GM23338 (cell line): Measurements from ENCODE around the gene RBP5. TPM values are rescaled to one million over a fixed set of nuclear protein-coding genes. Genes with fewer than 3 reads are reported as not detected.

ENCODE experiments used
- ATAC-seq: fragments of 200-7000 bp; cut with Tn5 transposase; 3 replicates; pipeline ENCODE4 v1.9.1; 2020
- DNase-seq: peaks from one replicate; pipeline ENCODE4 v3.0.0-alpha.2; 2015; ENCODE audit warnings: low spot score
- H2AFZ ChIP-seq: fragments of 200-600 bp; sonication (generic); 2 replicates; pipeline ENCODE4 v1.8.0; 2016; ENCODE audit warnings: antibody characterized with exemption, mild to moderate bottlenecking, moderate library complexity
- H3F3A ChIP-seq: fragments of 200-600 bp; sonication (generic); replicated peaks from 2 replicates; pipeline ENCODE4 v1.8.0; 2017; ENCODE audit warnings: antibody characterized with exemption, mixed run types, low read depth
- H3K27ac ChIP-seq: fragments of 200-600 bp; sonication (generic); 2 replicates; pipeline ENCODE4 v1.6.1; 2016; ENCODE audit warnings: low read depth
- H3K27me3 ChIP-seq: fragments of 200-600 bp; sonication (generic); 2 replicates; pipeline ENCODE4 v1.8.0; 2016; ENCODE audit warnings: mild to moderate bottlenecking, mixed run types, moderate library complexity; ENCODE audit not compliant: insufficient read depth
- H3K36me3 ChIP-seq: fragments of 200-600 bp; sonication (generic); 2 replicates; pipeline ENCODE4 v1.8.0; 2016; ENCODE audit warnings: mild to moderate bottlenecking; ENCODE audit not compliant: insufficient read depth
- H3K4me1 ChIP-seq: fragments of 200-600 bp; sonication (generic); 2 replicates; pipeline ENCODE4 v1.8.0; 2016; ENCODE audit warnings: mild to moderate bottlenecking, moderate library complexity; ENCODE audit not compliant: insufficient read depth
- H3K4me2 ChIP-seq: fragments of 200-600 bp; sonication (generic); 2 replicates; pipeline ENCODE4 v1.7.1; 2017; ENCODE audit warnings: mixed run types
- H3K4me3 ChIP-seq: fragments of 200-600 bp; sonication (generic); 2 replicates; pipeline ENCODE4 v1.6.1; 2016; ENCODE audit warnings: mixed run types
- H3K79me2 ChIP-seq: fragments of 200-600 bp; sonication (generic); replicated peaks from 2 replicates; pipeline ENCODE4 v1.8.0; 2017; ENCODE audit warnings: mild to moderate bottlenecking; ENCODE audit not compliant: insufficient read depth
- H3K9me2 ChIP-seq: fragments of 200-600 bp; sonication (generic); 2 replicates; pipeline ENCODE4 v1.8.0; 2017; ENCODE audit not compliant: insufficient read depth
- H4K20me1 ChIP-seq: fragments of 200-600 bp; sonication (generic); replicated peaks from 2 replicates; pipeline ENCODE4 v1.8.0; 2017; ENCODE audit warnings: mild to moderate bottlenecking; ENCODE audit not compliant: insufficient read depth
- H3K27ac Mint-ChIP-seq: 2 replicates; pipeline ENCODE4 v1.8.0; 2020; ENCODE audit warnings: inconsistent platforms, mild to moderate bottlenecking, moderate library complexity, mixed read lengths
- H3K27me3 Mint-ChIP-seq: 3 replicates; pipeline ENCODE4 v1.8.0; 2022; ENCODE audit warnings: low read depth, mild to moderate bottlenecking, moderate library complexity, mixed read lengths, inconsistent platforms; ENCODE audit not compliant: insufficient read depth, poor library complexity
- H3K36me3 Mint-ChIP-seq: 3 replicates; pipeline ENCODE4 v1.8.0; 2021; ENCODE audit warnings: low read depth, mild to moderate bottlenecking, inconsistent platforms, moderate library complexity, mixed read lengths
- H3K4me1 Mint-ChIP-seq: 3 replicates; pipeline ENCODE4 v1.8.0; 2020; ENCODE audit warnings: mild to moderate bottlenecking, inconsistent platforms, mixed read lengths
- H3K4me3 Mint-ChIP-seq: 3 replicates; pipeline ENCODE4 v1.8.0; 2021; ENCODE audit warnings: moderate library complexity, mild to moderate bottlenecking, inconsistent platforms, mixed read lengths
- H3K9me3 Mint-ChIP-seq: 3 replicates; pipeline ENCODE4 v1.8.0; 2020; ENCODE audit warnings: moderate library complexity, mild to moderate bottlenecking, inconsistent platforms, mixed read lengths
- CREB1 ChIP-seq: fragments of 250-450 bp; sonication (Bioruptor Pico); IDR thresholded peaks from 2 replicates; pipeline ENCODE4 v1.5.0; 2020; ENCODE audit warnings: low read depth, mild to moderate bottlenecking, moderate library complexity
- CTCF ChIP-seq, 2 experiments: fragments of 200-600 bp in 1 of 2; sonication (generic) in 1 of 2; conservative IDR thresholded peaks; 2 replicates each; pipeline versions ENCODE4 v1.5.1 to v1.6.1; 2016 to 2017; ENCODE audit warnings: antibody characterized with exemption in 2 of 2, low read depth in 2 of 2, mild to moderate bottlenecking in 2 of 2, moderate library complexity in 1 of 2
- ETS1 ChIP-seq: IDR thresholded peaks from 2 replicates; pipeline ENCODE4 v1.6.1; 2016; ENCODE audit warnings: antibody characterized with exemption
- EZH2 ChIP-seq: fragments of 200-600 bp; sonication (generic); IDR thresholded peaks from one replicate; pipeline ENCODE4 v1.8.0; 2017; ENCODE audit warnings: antibody characterized with exemption, mild to moderate bottlenecking, low read depth; ENCODE audit not compliant: unreplicated experiment
- EZH2phosphoT487 ChIP-seq: fragments of 200-600 bp; sonication (generic); IDR thresholded peaks from one replicate; pipeline ENCODE4 v1.8.1; 2018; ENCODE audit warnings: antibody characterized with exemption; ENCODE audit not compliant: unreplicated experiment
- JUNB ChIP-seq: IDR thresholded peaks from one replicate; pipeline ENCODE4 v1.6.1; 2016; ENCODE audit warnings: antibody characterized with exemption; ENCODE audit not compliant: unreplicated experiment
- NANOG ChIP-seq: IDR thresholded peaks from 2 replicates; pipeline ENCODE4 v1.6.1; 2016; ENCODE audit warnings: antibody characterized with exemption, borderline replicate concordance
- POLR2AphosphoS5 ChIP-seq: IDR thresholded peaks from 2 replicates; pipeline ENCODE4 v1.6.1; 2016; ENCODE audit warnings: antibody characterized with exemption, low read depth
- REST ChIP-seq: IDR thresholded peaks from one replicate; pipeline ENCODE4 v1.6.1; 2018; ENCODE audit warnings: antibody characterized with exemption; ENCODE audit not compliant: unreplicated experiment
- STAT1 ChIP-seq: IDR thresholded peaks from one replicate; pipeline ENCODE4 v1.6.1; 2016; ENCODE audit warnings: antibody characterized with exemption; ENCODE audit not compliant: unreplicated experiment
- ZNF114 ChIP-seq: fragments of 250-450 bp; sonication (Bioruptor Pico); IDR thresholded peaks from 2 replicates; pipeline ENCODE4 v1.5.0; 2020; ENCODE audit warnings: mild to moderate bottlenecking, moderate library complexity
- ZNF331 ChIP-seq: fragments of 250-450 bp; sonication (Bioruptor Pico); IDR thresholded peaks from 2 replicates; pipeline ENCODE4 v1.5.0; 2020; ENCODE audit warnings: low read depth, mild to moderate bottlenecking, moderate library complexity
- ZNF462 ChIP-seq: fragments of 250-450 bp; sonication (Bioruptor Pico); IDR thresholded peaks from 2 replicates; pipeline ENCODE4 v1.5.0; 2020; ENCODE audit warnings: mild to moderate bottlenecking, moderate library complexity
- polyA plus RNA-seq: library from polyadenylated mRNA; unstranded; fragments of >200 nt; fragmentation: Nextera tagmentation; extraction: Ambion mirVana; gene quantifications from 2 replicates; pipeline ENCODE4 v1.2.1, GENCODE V29; 2016
- total RNA-seq: library from RNA; depleted of rRNA; stranded (reverse); fragments of >200 nt; shearing (Covaris generic); gene quantifications from 2 replicates; pipeline ENCODE4 v1.2.3, GENCODE V29; 2014

RBP5 gene
- total and polyA plus RNA-seq, 2 experiments from 2014 or later: 1.2 to 3.0 TPM

- TF ChIP-seq ZNF462 (CRISPR knock-in tag) (no peak), ETS1 (no peak), CREB1 (CRISPR knock-in tag) (no peak), ZNF331 (CRISPR knock-in tag) (no peak), REST (no peak), STAT1 (no peak), EZH2 (no peak), POLR2AphosphoS5 (no peak), NANOG (no peak), EZH2phosphoT487 (no peak), ZNF114 (no peak), CTCF (conservative IDR thresholded peaks at IDR 0.05; ENCODE audit: low read depth in 2 of 2) (no peak), JUNB (no peak)
- no peak overlapping the region for H3K27ac ChIP-seq
- H3K4me1 ChIP-seq: no peaks in the 10 kb centered on the region
- H3K4me3 ChIP-seq: no peak overlapping the region
- H4K20me1 ChIP-seq: no peaks in the 10 kb centered on the region
- no peak overlapping the region for H3K4me3 Mint-ChIP-seq
- DNase-seq (no peak), ATAC-seq (no peak)
- H3K27me3 Mint-ChIP-seq: peaks cover 1% of the 10 kb centered on the region
- H3K9me2 ChIP-seq: no peaks in the 10 kb centered on the region
- H3K4me1 Mint-ChIP-seq: no peaks in the 10 kb centered on the region
- peaks cover 6% of the 10 kb centered on the region for H3K36me3 Mint-ChIP-seq
- H3K36me3 ChIP-seq: no peaks in the 10 kb centered on the region
- no peaks in the 10 kb centered on the region for H3K79me2 ChIP-seq
- H3K4me2 ChIP-seq: no peak overlapping the region
- no peak overlapping the region for H2AFZ ChIP-seq
- H3K9me3 Mint-ChIP-seq: peaks cover 4% of the 10 kb centered on the region
- no peak overlapping the region for H3K27ac Mint-ChIP-seq
- no peaks in the 10 kb centered on the region for H3F3A ChIP-seq
- H3K27me3 ChIP-seq: no peaks in the 10 kb centered on the region
Observed at GRCh38 chr12:7083125-7083524, 45.6 kb downstream of the RBP5 start.
